H1 (cell line): ENCODE measurements around the gene TLR10. TPM values are rescaled to one million over a fixed set of nuclear protein-coding genes. Genes with fewer than 3 reads are reported as not detected.

Experiments
- CTCF ChIA-PET: fragments of 300-600 bp; sonication (Branson Sonifier 250); formaldehyde crosslinking; loops from one replicate; lab custom pipeline; 2021; ENCODE audit not compliant: partially characterized antibody; lab: Charles Lee
- POLR2A ChIA-PET: fragments of 300-600 bp; sonication (Branson Sonifier 250); formaldehyde crosslinking; loops from one replicate; lab custom pipeline; 2021; ENCODE audit warnings: inconsistent platforms; ENCODE audit not compliant: partially characterized antibody; lab: Charles Lee
- DNase-seq, 2 experiments: peaks; one replicate each; pipeline versions ENCODE4 v3.0.0 to v3.0.0-alpha.2; 2010 to 2022; ENCODE audit warnings: low spot score in 2 of 2, low read depth in 1 of 2, mixed read lengths in 1 of 2
- FAIRE-seq: peaks from 2 replicates; lab custom pipeline; 2011; peaks lifted over from hg19 to GRCh38; lab: Jason Lieb, UNC
- H2AFZ ChIP-seq: 2 replicates; pipeline ENCODE4 v1.8.1; 2012; ENCODE audit warnings: low read length, inconsistent platforms
- H2AK5ac ChIP-seq: 2 replicates; pipeline ENCODE4 v1.6.1; 2013; ENCODE audit warnings: low read depth, low read length
- H2BK120ac ChIP-seq: replicated peaks from 2 replicates; pipeline ENCODE3; 2013; ENCODE audit warnings: low read depth, low read length, inconsistent platforms
- H2BK12ac ChIP-seq: 2 replicates; pipeline ENCODE4 v1.6.1; 2013; ENCODE audit warnings: low read depth, low read length
- H2BK15ac ChIP-seq: 2 replicates; pipeline ENCODE4 v1.6.1; 2013; ENCODE audit warnings: low read length
- H2BK20ac ChIP-seq: 2 replicates; pipeline ENCODE4 v1.6.1; 2013; ENCODE audit warnings: low read length
- H2BK5ac ChIP-seq: 2 replicates; pipeline ENCODE4 v1.6.1; 2013; ENCODE audit warnings: low read depth, low read length
- H3K14ac ChIP-seq: 2 replicates; pipeline ENCODE4 v1.6.1; 2013; ENCODE audit warnings: inconsistent platforms; ENCODE audit not compliant: insufficient read length
- H3K18ac ChIP-seq: 2 replicates; pipeline ENCODE4 v1.6.1; 2013; ENCODE audit warnings: low read length; ENCODE audit errors: extremely low read depth
- H3K23ac ChIP-seq: 2 replicates; pipeline ENCODE4 v1.6.1; 2013; ENCODE audit warnings: inconsistent platforms; ENCODE audit not compliant: insufficient read length
- H3K23me2 ChIP-seq: 2 replicates; pipeline ENCODE4 v1.6.1; 2013; ENCODE audit warnings: low read depth, low read length
- H3K27ac ChIP-seq: 2 replicates; pipeline ENCODE4 v1.6.1; 2011; ENCODE audit warnings: low read depth, low read length, inconsistent platforms
- H3K27me3 ChIP-seq, 4 experiments: replicated peaks in 1 of 4; 1 replicate in 1 of 4; 2 replicates in 3 of 4; pipeline versions ENCODE4 v1.6.1 to v1.8.1; 2011 to 2013; ENCODE audit warnings: low read length in 3 of 4, mild to moderate bottlenecking in 3 of 4, inconsistent platforms in 2 of 4, mixed read lengths in 2 of 4, moderate library complexity in 1 of 4; ENCODE audit not compliant: control insufficient read depth in 3 of 4, insufficient read depth in 3 of 4; ENCODE audit errors: extremely low read depth in 1 of 4
- H3K36me3 ChIP-seq, 4 experiments: 2 replicates each; pipeline versions ENCODE4 v1.6.1 to v1.8.1; 2011 to 2013; ENCODE audit warnings: mild to moderate bottlenecking in 4 of 4, low read length in 3 of 4, moderate library complexity in 2 of 4, control low read depth in 1 of 4, inconsistent platforms in 1 of 4; ENCODE audit not compliant: insufficient read depth in 4 of 4, control insufficient read depth in 2 of 4
- H3K4ac ChIP-seq: replicated peaks from 2 replicates; pipeline ENCODE3; 2013; ENCODE audit warnings: low read length, low read depth, mixed read lengths, inconsistent platforms; ENCODE audit not compliant: insufficient read length
- H3K4me1 ChIP-seq, 4 experiments: replicated peaks in 1 of 4; 1 replicate in 1 of 4; 2 replicates in 3 of 4; pipeline versions ENCODE4 v1.6.1 to v1.8.1; 2011 to 2013; ENCODE audit warnings: low read length in 3 of 4, inconsistent platforms in 2 of 4, mixed read lengths in 1 of 4; ENCODE audit not compliant: insufficient read depth in 4 of 4, control insufficient read depth in 3 of 4
- H3K4me2 ChIP-seq, 2 experiments: 2 replicates each; pipeline versions ENCODE4 v1.6.1 to v1.8.1; 2011 to 2013; ENCODE audit warnings: low read depth in 2 of 2, low read length in 2 of 2, control low read depth in 1 of 2, inconsistent platforms in 1 of 2, mild to moderate bottlenecking in 1 of 2; ENCODE audit not compliant: insufficient read depth in 1 of 2
- H3K4me3 ChIP-seq, 4 experiments: fragments of 200-600, 300-600 bp in 1 of 4; sonication (generic), shearing (Covaris generic), sonication (Bioruptor Twin) in 1 of 4; 2 replicates each; pipeline versions ENCODE4 v1.5.1 to v1.8.1; 2011 to 2016; ENCODE audit warnings: low read length in 4 of 4, low read depth in 3 of 4, control low read depth in 2 of 4, inconsistent platforms in 2 of 4, mild to moderate bottlenecking in 2 of 4, mixed read lengths in 1 of 4, moderate library complexity in 1 of 4; ENCODE audit not compliant: insufficient read depth in 2 of 4; ENCODE audit errors: extremely low read depth in 1 of 4
- H3K56ac ChIP-seq: replicated peaks from 2 replicates; pipeline ENCODE3; 2013; ENCODE audit warnings: low read depth, mild to moderate bottlenecking, mixed read lengths, low read length, inconsistent platforms; ENCODE audit not compliant: insufficient read length
- H3K79me1 ChIP-seq: 2 replicates; pipeline ENCODE4 v1.6.1; 2013; ENCODE audit warnings: low read depth, low read length, control low read depth
- H3K79me2 ChIP-seq, 2 experiments: 2 replicates each; pipeline versions ENCODE4 v1.6.1 to v1.8.1; 2012 to 2013; ENCODE audit warnings: low read length in 2 of 2, mild to moderate bottlenecking in 2 of 2, inconsistent platforms in 1 of 2; ENCODE audit not compliant: insufficient read depth in 2 of 2, control insufficient read depth in 1 of 2
- H3K9ac ChIP-seq, 4 experiments: replicated peaks in 1 of 4; 1 replicate in 1 of 4; 2 replicates in 3 of 4; pipeline versions ENCODE4 v1.6.1 to v1.8.1; 2011 to 2013; ENCODE audit warnings: low read depth in 3 of 4, low read length in 3 of 4, control low read depth in 2 of 4, mild to moderate bottlenecking in 2 of 4, moderate library complexity in 2 of 4, inconsistent platforms in 1 of 4; ENCODE audit errors: extremely low read depth in 1 of 4
- H3K9me3 ChIP-seq, 2 experiments: 2 replicates each; pipeline versions ENCODE4 v1.6.1 to v1.8.1; 2012 to 2013; ENCODE audit warnings: mild to moderate bottlenecking in 2 of 2, moderate library complexity in 2 of 2, control low read depth in 1 of 2, inconsistent platforms in 1 of 2, low read depth in 1 of 2, low read length in 1 of 2, mixed read lengths in 1 of 2; ENCODE audit not compliant: insufficient read depth in 2 of 2
- H4K20me1 ChIP-seq, 2 experiments: replicated peaks in 1 of 2; 2 replicates each; pipeline versions ENCODE3 to v1.8.1; 2011 to 2013; ENCODE audit warnings: inconsistent platforms in 2 of 2, low read length in 2 of 2, mild to moderate bottlenecking in 1 of 2; ENCODE audit not compliant: insufficient read depth in 2 of 2, control insufficient read depth in 1 of 2
- H4K5ac ChIP-seq: 2 replicates; pipeline ENCODE4 v1.6.1; 2013; ENCODE audit warnings: low read length, low read depth, mixed read lengths, inconsistent platforms; ENCODE audit not compliant: insufficient read length
- H4K8ac ChIP-seq: 2 replicates; pipeline ENCODE4 v1.8.0; 2013; ENCODE audit warnings: mild to moderate bottlenecking, moderate library complexity, low read length, inconsistent platforms; ENCODE audit not compliant: insufficient read depth; ENCODE audit errors: extremely low read depth
- H4K91ac ChIP-seq: replicated peaks from 2 replicates; pipeline ENCODE3; 2013; ENCODE audit warnings: low read length, mixed read lengths, inconsistent platforms; ENCODE audit not compliant: insufficient read length
- CHD1 ChIP-seq: IDR thresholded peaks from 2 replicates; pipeline ENCODE4 v1.6.1; 2012; ENCODE audit warnings: low read depth, low read length, improper control_type of control experiment
- CREB1 ChIP-seq: IDR thresholded peaks from 2 replicates; pipeline ENCODE4 v1.6.1; 2012; ENCODE audit warnings: inconsistent platforms
- EP300 ChIP-seq, 2 experiments: IDR thresholded peaks; 1 replicate in 1 of 2; 2 replicates in 1 of 2; pipeline ENCODE4 v1.6.1; 2011 to 2012; ENCODE audit warnings: low read depth in 2 of 2, low read length in 2 of 2, mild to moderate bottlenecking in 2 of 2, borderline replicate concordance in 1 of 2, inconsistent platforms in 1 of 2, moderate library complexity in 1 of 2
- FOSL1 ChIP-seq: IDR thresholded peaks from 2 replicates; pipeline ENCODE4 v1.6.1; 2011; ENCODE audit warnings: mild to moderate bottlenecking, low read depth, low read length, moderate library complexity; ENCODE audit not compliant: insufficient read depth
- JUND ChIP-seq: IDR thresholded peaks from 2 replicates; pipeline ENCODE4 v1.6.1; 2011; ENCODE audit warnings: mild to moderate bottlenecking, improper control_type of control experiment, low read length
- KDM1A ChIP-seq: fragments of 200-600, 300-600 bp; sonication (generic); IDR thresholded peaks from 2 replicates; pipeline ENCODE4 v1.7.1; 2016; ENCODE audit warnings: mild to moderate bottlenecking, low read length, borderline replicate concordance
- KDM5A ChIP-seq: fragments of 200-600 bp; IDR thresholded peaks from 2 replicates; pipeline ENCODE4 v1.7.1; 2012; ENCODE audit warnings: mild to moderate bottlenecking, low read length, inconsistent platforms, mixed read lengths
- NRF1 ChIP-seq: IDR thresholded peaks from 2 replicates; pipeline ENCODE4 v1.6.1; 2011; ENCODE audit warnings: mild to moderate bottlenecking, low read depth, low read length, improper control_type of control experiment
- PHF8 ChIP-seq: fragments of 200-600 bp; sonication (generic); conservative IDR thresholded peaks from 2 replicates; pipeline ENCODE4 v1.7.1; 2012; ENCODE audit warnings: low read depth, mild to moderate bottlenecking, inconsistent platforms, low read length, moderate library complexity
- RAD21 ChIP-seq, 2 experiments: IDR thresholded peaks in 1 of 2; conservative IDR thresholded peaks in 1 of 2; 2 replicates each; pipeline ENCODE4 v1.6.1; 2011; ENCODE audit warnings: low read depth in 2 of 2, low read length in 2 of 2, improper control_type of control experiment in 1 of 2, inconsistent platforms in 1 of 2, mild to moderate bottlenecking in 1 of 2, moderate library complexity in 1 of 2
- SIX5 ChIP-seq: IDR thresholded peaks from 2 replicates; pipeline ENCODE4 v1.6.1; 2011; ENCODE audit warnings: mild to moderate bottlenecking, low read depth, low read length
- SP4 ChIP-seq: IDR thresholded peaks from 2 replicates; pipeline ENCODE4 v1.6.1; 2012; ENCODE audit warnings: low read length, inconsistent platforms
- TCF12 ChIP-seq: IDR thresholded peaks from 2 replicates; pipeline ENCODE4 v1.6.1; 2011; ENCODE audit warnings: low read depth, mild to moderate bottlenecking, low read length
- YY1 ChIP-seq: IDR thresholded peaks from 2 replicates; pipeline ENCODE4 v1.6.1; 2011; ENCODE audit warnings: low read depth, mild to moderate bottlenecking, low read length
- WGBS, 2 experiments: shearing (Covaris generic) in 1 of 2; methylation state at CpG; one replicate each; pipeline versions ENCODE4 v1.1.6 to v1.1.7; 2013 to 2015; ENCODE audit warnings: low lambda C conversion rate in 2 of 2, mixed read lengths in 2 of 2, inconsistent platforms in 1 of 2, low coverage in 1 of 2, missing lambda C conversion rate in 1 of 2; ENCODE audit not compliant: insufficient replicate concordance in 2 of 2, insufficient coverage in 1 of 2, insufficient read length in 1 of 2; ENCODE audit errors: extremely low coverage in 1 of 2, missing lambda C conversion rate in 1 of 2; 5-methylcytosine and 5-hydroxymethylcytosine counted together
- polyA plus RNA-seq, 7 experiments: library from polyadenylated mRNA; depleted of rRNA in 3 of 7; stranded (reverse) in 5 of 7; unstranded in 2 of 7; fragments of >200 nt in 5 of 7; fragments of 200-250 nt in 2 of 7; gene quantifications; 1 replicate in 5 of 7; 2 replicates in 1 of 7; 4 replicates in 1 of 7; pipeline versions ENCODE4 v1.2.1 to v1.2.3, GENCODE V29; 2011 to 2013; ENCODE audit warnings: missing spikeins in 2 of 7, mixed read lengths in 2 of 7
- total RNA-seq: library from RNA; stranded (reverse); fragmentation: NEBNext Ultra II Directional; extraction: Animal tissue kit (Norgen Biotek cat#: 25700); gene quantifications from 2 replicates; pipeline ENCODE4 v1.2.1, GENCODE V29; 2021

Gene TLR10
- total and polyA plus RNA-seq, 2 of the 8 experiments (the other 6 are each of a cell fraction or from before 2014, with no cell fraction given): not detected

DNA sequence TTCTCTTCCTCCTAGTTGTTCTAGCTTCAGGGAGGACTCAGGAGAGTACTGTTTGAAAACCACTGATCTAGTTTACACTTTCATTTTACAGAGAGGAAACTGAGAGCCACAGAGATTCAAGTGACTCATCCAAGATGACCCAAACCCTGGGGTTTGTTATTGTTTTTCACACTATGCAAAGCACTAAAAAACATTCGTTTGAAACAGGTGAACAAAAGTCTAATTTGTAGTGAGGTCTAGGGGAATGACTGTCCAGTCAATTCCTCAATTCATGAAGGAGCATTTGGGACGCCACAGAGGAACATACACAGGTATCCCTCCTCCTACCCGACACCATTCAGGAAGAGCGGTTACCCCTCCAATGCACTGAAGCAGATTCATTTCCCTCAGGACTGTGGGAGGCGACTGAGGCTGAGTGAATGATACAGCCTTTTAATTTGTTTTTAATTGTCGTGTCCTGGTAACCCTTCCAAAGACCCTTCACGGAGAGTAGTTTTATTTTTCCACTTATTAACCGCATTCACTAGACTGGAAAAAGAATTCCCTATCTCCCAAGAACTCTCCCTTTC is 30.3 kb downstream of the TLR10 start:
- Histone ChIP-seq H3K79me2 (no peaks in the 10 kb centered on the region), H3K4me2 (peak overlapping the region; percentile 68 to 88; a peak in 3 of 4 replicates), H3K4me1 (peaks cover 0 to 9% (median 7%) of the 10 kb centered on the region in 4 experiments; a peak in 6 of 7 replicates), H3K79me1 (no peaks in the 10 kb centered on the region), H3K9me3 (peaks cover 6 to 7% of the 10 kb centered on the region in 2 experiments; a peak in 2 of 4 replicates), H2BK15ac (no peak overlapping the region), H2BK120ac (no peak overlapping the region), H3K4me3 (peak overlapping the region in 1 of 4 experiments; percentile 12; a peak in 2 of 8 replicates), H2BK12ac (no peak overlapping the region), H4K5ac (no peak overlapping the region), H2BK20ac (no peak overlapping the region), H3K23ac (no peak overlapping the region), H4K20me1 (peaks cover 0 to 9% of the 10 kb centered on the region in 2 experiments), H3K36me3 (no peaks in the 10 kb centered on the region), H3K18ac (no peak overlapping the region), H3K23me2 (peaks cover 14% of the 10 kb centered on the region), H2AK5ac (no peak overlapping the region), H4K8ac (no peak overlapping the region), H2AFZ (peak overlapping the region; percentile 84; the same call in 1 of the 2 replicates), H3K56ac (no peak overlapping the region), H2BK5ac (no peak overlapping the region), H3K4ac (no peak overlapping the region), H3K27ac (no peak overlapping the region), H3K9ac (no peak overlapping the region), H4K91ac (no peak overlapping the region), H3K14ac (no peak overlapping the region), H3K27me3 (no peaks in the 10 kb centered on the region; a peak in 1 of 7 replicates)
- 72% methylated on average over 8 of the region's 8 CpGs; no CpG with 5 or more reads in 1 of the 2 experiments for WGBS, 2 experiments
- CTCF ChIA-PET: no interaction called here
- DNase-seq (no peak), FAIRE-seq (no peak)
- POLR2A ChIA-PET: no interaction called here
- TF ChIP-seq CHD1 (no peak), TCF12 (no peak), FOSL1 (no peak), YY1 (no peak), CREB1 (no peak), KDM1A (no peak), JUND (no peak), PHF8 (no peak), KDM5A (no peak), NRF1 (no peak), SP4 (no peak), RAD21 (IDR thresholded peaks at IDR 0.05 in 1 of 2, conservative IDR thresholded peaks at IDR 0.05 in 1 of 2; ENCODE audit: low read depth in 2 of 2, low read length in 2 of 2) (no peak), EP300 (IDR thresholded peaks at IDR 0.05; ENCODE audit: borderline replicate concordance in 1 of 2, low read depth in 2 of 2, low read length in 2 of 2) (no peak), SIX5 (no peak)
